Activated CD4-positive, alpha-beta T cell treated with anti-CD3 and anti-CD28 coated beads, Interleukin-2, amount 50 U/mL, for 16 hours (primary cell): Measurements from ENCODE around the gene CLIC2.
"Not testable (repeated sequence)": the region's sequence is repeated elsewhere in the genome, so short reads cannot be mapped to it uniquely, and the experiment has no call there.

Experiments used
- DNase-seq: peaks from one replicate; pipeline ENCODE4 v3.0.0-alpha.2; 2020

CLIC2 gene

DNA sequence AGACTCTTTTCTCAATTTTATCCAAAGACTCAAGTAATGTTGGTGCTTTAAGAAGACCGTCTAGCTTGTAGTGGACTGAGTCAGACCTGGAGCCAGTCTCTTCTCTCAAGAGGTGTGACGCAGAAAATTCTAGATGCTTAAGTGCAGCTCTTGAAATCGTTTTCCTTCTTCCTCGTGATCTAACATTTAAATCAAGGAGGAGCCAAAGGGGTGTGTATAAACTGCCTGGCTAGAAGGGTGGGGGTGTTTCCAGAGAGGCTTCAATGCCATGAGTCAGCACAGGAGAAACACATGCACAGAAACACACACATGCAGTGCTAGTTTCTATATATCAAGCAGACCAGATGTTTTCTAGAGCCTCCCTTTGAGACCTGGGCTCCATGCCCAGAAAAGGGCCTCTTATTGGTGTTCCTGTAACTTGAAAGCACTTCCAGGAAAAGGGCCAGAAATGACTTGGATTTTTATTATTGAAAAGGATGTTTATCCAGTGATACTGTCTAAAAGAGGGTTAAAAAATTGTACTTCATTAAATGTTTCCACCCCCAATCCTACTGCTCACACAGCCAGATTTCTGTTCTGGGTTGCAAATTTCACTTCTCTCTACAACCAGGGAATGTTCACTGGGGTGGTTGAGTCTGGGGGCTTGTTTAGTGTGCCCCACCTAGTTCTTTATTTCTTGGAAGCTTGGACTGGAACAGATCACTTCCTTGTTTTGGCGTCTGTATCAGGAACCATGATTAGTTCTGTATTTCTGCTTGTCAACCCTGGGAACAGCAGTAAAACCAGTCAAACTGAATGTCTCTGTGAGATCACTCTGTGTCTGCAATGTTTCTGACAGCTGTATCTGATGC is at the start of gene CLIC2:
CLIC2 (minus strand) TSS at position 129 of the 851 bp plus-strand sequence. CDS start 187 bp downstream, outside the sequence.
- peak; percentile 3 for DNase-seq

- DNase-seq, result not testable (repeated sequence)
Observed at GRCh38 chrX:155382529-155382967, 48.1 kb upstream of the CLIC2 start.

DNA sequence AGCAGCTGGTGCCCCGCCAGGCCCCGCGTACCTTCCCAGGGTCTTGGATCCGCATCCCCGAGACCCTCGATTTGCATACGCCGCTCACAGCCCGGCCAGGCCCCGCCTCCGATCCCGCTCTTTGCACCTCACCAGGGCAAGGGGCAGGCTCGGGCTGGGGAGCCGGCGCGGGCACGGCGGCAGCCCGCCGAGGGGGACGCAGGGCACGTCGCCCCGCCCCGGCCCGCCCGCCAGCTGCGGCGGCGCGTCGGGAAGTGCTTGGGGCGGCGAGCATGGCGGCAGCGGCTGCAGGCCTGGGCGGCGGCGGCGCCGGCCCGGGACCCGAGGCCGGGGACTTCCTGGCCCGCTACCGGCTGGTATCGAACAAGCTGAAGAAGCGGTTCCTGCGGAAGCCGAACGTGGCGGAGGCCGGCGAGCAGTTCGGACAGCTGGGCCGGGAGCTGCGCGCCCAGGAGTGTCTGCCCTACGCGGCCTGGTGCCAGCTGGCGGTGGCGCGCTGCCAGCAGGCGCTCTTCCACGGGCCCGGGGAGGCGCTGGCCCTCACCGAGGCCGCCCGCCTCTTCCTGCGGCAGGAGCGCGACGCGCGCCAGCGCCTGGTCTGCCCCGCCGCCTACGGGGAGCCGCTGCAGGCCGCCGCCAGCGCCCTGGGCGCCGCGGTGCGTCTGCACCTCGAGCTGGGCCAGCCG is 47.6 kb upstream of the CLIC2 start, which contains the start of gene F8A2:
F8A2 (plus strand) TSS at position 253 of the 686 bp plus-strand sequence; CDS start at position 273, 20 bp downstream.
- DNase-seq, result not testable (repeated sequence)

GRCh38 chrX:155379802-155380201 is 45.4 kb upstream of the CLIC2 start:
- not testable (repeated sequence) for DNase-seq

DNA sequence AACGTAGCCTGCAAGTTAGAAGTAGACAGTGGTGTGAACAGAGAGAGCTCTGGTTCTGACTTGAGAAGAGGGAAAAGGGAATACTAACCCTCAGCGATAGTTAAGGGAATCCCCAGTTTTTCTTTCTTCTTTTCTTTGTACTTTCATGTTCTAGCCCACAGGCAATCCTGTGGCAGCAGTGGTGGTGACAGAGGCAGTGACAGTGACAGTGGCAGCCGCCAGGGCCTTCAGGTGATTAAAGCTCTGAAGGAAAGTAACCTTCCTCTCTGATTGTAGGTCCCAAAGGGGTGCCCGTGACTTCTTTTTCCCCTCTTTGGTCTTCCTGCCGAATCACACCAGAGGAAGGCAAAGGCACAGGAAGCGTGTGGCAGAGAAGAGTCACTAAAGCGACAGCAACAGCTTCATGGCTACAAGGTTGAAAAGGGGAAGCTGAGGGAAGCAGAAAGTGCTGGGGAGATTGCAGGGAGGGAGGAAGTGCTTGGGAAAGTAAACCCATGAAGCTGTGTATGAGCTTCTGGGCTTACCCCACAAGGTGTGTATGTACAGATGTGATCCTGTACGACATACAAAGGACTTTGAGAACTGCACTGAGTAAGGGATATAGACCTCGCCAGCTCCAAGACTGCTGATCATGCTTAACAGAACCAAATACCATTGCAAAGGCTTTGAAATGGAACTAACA is 39.5 kb upstream of the CLIC2 start:
- not testable (repeated sequence) for DNase-seq

- not testable (repeated sequence) for DNase-seq
Observed at GRCh38 chrX:155363712-155364111, 29.3 kb upstream of the CLIC2 start.

DNA sequence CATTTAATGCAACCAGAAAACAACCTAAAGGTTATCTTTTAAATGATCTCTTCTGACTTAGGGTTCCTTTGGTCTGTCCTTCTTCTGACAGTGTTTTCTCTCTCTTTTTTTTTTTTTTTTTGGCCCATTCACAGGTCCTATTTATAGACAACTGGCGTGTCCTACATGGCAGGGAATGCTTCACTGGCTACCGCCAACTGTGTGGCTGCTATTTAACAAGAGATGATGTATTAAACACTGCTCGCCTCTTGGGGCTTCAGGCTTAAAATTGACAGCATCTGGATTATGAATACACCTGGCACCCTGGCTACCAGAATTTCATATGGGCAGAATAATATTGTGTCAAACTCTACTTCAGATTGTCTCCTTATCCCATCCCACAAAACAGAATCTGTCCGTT is 15.0 kb upstream of the CLIC2 start:
- DNase-seq, result not testable (repeated sequence)

DNA sequence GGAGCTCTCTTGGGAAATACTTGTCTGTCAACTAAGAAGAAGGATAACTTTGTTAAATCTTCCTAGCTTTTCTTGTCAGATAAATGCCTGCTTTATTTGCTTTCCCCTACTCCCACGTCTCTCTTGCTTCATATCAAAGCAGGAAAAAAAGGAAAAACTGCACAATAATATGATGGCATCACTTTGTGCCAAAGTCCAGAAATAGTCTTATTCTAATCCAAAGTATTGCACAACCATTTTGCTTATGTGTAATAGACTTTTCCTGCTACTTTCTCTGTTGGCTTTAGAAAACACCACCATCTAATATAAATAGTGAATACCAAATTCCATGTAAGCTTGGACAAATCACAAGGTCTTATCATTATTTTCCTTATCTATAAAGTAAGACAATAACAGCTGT is 11.3 kb upstream of the CLIC2 start:
- DNase-seq, result not testable (repeated sequence)

GRCh38 chrX:155335337-155335712 is 911 bp upstream of the CLIC2 start:
- DNase-seq, result not testable (repeated sequence)

- no peak for DNase-seq
Observed at GRCh38 chrX:155333544-155334100, 792 bp downstream of the CLIC2 start.

DNA sequence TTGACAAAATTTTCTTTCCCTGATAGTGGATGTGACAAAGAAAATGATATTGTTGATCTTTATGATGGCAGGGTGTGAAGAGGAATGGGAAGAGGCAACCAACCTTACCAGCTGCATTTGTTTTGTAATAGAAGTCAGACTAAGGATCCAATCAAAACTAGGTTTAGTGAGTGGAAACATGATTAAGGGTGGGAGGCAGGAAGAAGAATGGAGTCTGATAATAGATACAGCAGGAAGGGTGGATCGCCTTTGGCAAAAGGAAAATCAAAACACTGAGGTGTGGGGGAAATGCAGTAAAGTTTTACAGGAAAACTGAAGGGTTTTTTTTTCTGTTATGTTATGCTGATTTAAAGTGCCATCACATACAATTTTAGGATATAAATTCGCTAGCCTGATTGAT is 3.4 kb downstream of the CLIC2 start:
- DNase-seq, result no peak

- DNase-seq, result no peak
Observed at GRCh38 chrX:155329293-155329692, 5.1 kb downstream of the CLIC2 start.

DNA sequence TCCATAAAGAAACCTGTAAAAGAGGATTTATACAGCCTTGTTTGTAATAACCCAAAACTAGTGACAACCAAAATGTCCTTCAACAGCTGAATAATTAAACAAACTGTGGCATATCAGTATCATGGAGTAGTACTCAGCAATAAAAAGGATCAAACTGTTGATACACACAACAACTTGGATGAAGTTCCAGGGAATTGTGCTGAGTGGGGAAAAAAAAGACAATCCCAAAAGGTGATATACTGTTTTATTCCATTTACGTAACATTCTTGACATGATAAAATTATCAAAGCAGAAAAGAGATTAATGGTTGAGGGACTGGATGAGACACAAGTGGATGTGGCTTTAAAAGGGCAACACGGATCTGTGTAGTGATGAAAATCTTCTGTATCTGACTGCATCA is 7.8 kb downstream of the CLIC2 start:
- DNase-seq, result no peak

DNA sequence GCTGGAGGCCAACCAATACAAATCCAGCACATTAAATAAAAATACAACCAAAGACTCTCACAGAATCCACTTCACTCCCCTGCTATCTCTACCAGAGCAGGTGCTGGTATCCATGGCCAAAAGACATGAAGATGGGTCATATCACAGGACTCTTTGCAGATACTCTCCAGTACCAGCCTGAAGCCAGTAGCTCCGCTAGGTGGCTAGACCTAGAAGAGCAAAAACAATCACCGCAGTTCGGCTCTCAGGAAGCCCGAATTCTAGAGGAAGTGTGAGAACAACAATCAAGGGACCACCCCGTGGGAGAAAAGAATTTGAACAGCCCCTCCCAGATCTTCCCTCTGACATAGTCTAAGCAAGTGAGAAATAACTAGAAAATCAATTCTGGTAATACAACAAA is 20.2 kb downstream of the CLIC2 start:
- no peak for DNase-seq

DNA sequence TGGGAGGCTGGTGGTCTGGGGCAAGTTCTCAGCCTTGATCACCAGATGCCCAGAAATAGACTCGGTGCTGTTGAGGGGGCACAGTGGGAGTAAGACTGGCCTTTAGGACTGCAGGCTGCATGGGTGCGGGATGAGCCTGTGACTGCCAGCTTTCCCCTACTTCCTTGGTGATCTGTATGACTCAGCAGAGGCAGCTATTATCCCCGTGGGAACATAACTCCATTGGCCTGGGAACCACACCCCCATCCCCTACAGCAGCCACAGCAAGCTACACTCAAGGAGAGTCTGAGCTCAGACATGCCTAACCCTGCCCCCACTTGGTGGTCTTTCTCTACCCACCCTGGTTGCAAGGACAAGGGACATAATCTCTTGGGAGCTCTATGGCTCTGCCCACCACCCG is 20.6 kb downstream of the CLIC2 start:
- DNase-seq, result no peak

DNA sequence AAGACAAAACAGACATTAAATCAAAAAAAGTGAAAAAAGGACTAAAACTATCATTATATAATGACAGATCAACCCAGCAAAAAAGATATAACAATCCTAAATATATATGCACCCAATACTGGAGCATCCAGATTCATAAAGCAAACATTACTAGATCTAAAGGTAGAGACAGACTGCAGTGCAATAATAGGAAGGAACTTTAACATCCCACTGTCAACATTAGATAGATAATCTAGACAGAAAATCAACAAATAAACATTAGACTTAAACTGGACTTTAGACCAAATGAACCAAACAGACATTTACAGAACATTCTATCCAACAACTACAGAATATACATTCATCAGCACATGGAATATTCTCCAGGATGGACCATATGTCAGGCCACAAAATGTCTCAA is 40.6 kb downstream of the CLIC2 start:
- DNase-seq, result no peak

DNA sequence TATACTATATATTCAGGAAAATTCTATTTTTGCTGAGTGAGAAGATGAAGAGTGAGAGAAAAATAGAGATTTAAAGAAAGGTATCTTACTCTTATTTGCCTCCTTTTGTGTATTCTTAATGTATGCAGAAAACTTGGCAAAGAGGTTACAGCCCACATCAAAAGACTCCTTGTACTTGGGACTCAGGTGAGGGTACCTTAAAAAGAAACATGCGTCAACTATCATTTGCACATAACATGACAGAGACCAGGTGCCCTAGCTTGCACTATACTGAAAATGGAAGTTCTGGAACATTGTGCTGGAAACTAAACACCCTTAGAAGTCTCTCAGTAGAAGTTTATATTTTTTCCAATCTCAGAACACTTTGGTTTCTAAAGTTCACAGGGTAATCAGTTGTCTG is 54.5 kb downstream of the CLIC2 start:
- DNase-seq, result no peak

GRCh38 chrX:155270969-155271368 is 63.4 kb downstream of the CLIC2 start:
- DNase-seq, result no peak

- not testable (repeated sequence) for DNase-seq
Observed at GRCh38 chrX:155267995-155268394, 66.4 kb downstream of the CLIC2 start.

DNA sequence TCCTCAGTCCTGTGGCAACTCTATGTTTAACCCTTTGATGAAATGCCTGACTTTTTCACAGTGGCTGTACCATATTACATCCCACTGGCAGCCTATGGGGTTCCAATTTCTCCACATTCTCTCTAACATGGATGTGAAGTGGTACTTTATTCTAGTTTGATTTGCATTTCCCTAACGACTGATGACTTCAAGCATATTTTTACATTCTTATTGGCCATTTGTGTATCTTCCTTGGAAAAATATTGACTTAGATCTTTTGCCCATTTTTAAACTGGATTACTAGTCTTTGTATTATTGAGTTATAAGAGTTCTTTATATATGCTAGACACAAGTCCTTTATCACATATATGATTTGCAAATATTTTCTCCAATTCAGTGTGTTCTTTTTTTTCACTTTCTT is 68.0 kb downstream of the CLIC2 start:
- DNase-seq, result no peak

- DNase-seq, result peak; percentile 77
Observed at GRCh38 chrX:155263854-155264628, 70.4 kb downstream of the CLIC2 start, which contains the start of gene RAB39B. RAB39B (minus strand) TSS chrX:155264491; CDS start chrX:155264288, 203 bp downstream.
